NCI-H1048 (cell line): ENCODE data around the gene AQP6.

Source experiments
- DNase-seq: peaks from one replicate; lab custom pipeline; 2025; lab: John Stamatoyannopoulos, UW

The AQP6 gene

DNA sequence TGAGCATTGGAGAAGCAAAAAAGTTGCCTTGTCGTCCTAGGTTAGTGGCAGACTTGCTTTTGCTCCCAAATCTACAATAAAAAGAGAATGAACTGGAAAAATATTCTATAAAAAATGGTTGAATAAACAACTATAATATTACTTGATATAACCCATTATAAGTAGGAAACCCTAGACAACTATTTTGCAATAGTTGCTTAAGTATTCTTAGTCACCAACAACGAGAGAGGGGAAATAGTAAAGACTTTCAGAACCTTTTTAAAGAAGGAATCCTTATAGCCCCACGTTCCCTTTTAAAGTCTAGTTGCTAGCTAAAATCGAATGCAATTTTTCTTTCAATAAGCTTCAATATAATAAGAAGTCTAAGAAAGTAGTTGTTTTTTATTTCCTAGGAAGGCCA is 17.5 kb downstream of the AQP6 start:
- no peak for DNase-seq

DNA sequence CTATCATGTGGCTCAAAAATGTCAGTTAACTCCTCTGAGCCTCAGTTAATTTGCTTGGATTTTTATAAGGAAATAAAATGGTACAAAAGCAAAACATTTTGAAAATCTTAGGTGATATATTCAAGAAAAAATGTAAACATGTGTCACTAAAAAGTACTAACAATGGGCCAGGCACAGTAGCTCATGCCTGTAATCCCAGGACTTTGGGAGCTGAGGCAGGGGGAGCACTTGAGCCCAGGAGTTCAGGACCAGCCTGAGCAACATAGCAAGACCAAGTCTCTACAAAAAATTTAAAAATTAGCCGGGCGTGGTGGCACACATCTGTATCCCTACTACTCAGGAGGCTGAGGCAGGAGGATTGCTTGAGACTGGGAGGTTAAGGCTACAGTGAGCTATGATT is 25.7 kb downstream of the AQP6 start:
- no peak for DNase-seq

DNA sequence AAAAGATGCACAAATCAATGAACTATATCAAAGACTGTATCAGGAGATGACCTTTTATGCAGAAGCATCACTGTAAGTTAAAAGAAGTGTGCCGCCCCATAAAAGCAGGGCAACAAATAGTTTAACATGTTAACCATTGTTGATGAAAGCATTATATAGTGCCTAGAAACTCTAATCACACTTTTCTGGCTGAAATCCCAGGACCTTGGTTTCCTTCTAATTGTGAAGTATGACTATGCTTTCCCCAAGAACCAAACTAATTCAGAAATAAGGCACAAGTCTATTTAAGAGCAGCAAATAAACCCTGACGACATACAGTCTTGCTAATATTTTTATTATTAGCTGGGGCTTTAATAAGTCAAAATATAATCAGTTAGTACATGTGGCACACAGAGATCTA is 30.8 kb downstream of the AQP6 start:
- DNase-seq = no peak

- no peak for DNase-seq
Observed at GRCh38 chr12:50004696-50005095, 31.9 kb downstream of the AQP6 start.

DNA sequence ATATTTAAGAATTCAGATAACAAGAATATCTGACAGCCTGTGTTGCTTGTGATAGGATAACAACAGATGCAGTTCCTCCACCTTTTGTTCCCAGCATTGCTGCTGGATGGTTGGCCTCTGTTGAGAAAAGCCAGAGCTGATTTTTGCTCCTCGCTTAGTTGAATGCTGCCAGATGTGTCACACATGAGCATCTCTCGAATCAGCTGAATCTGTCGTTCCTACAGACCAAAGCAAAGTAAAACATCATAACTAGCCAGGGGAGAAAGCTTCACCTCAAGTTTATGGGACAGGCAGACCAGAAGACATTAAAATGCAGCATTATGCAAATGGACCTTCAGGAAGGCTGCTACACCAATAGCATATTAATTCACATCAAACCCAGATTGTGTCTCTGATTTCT is 32.4 kb downstream of the AQP6 start:
- no peak for DNase-seq

DNA sequence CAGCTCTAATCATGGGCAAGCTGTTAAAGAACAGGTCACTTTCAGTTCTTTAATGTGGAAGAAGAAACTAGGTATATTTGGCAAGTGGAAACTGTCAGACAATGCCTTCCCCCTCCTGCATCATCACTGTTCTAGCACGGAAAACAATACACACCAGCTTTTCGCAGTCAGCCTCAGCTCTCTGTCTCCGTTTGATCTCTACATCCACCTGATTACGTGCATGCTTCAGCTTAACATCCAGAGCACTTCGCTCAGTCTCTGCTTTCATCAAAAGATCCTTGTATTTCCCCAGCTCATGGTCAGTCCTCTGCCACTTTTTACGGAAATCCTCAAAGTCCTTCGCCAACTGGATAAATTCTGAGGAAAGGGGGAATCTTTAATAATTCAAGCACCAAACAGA is 33.5 kb downstream of the AQP6 start:
- DNase-seq = no peak

- DNase-seq = no peak
Observed at GRCh38 chr12:50006754-50007442, 34.2 kb downstream of the AQP6 start.

DNA sequence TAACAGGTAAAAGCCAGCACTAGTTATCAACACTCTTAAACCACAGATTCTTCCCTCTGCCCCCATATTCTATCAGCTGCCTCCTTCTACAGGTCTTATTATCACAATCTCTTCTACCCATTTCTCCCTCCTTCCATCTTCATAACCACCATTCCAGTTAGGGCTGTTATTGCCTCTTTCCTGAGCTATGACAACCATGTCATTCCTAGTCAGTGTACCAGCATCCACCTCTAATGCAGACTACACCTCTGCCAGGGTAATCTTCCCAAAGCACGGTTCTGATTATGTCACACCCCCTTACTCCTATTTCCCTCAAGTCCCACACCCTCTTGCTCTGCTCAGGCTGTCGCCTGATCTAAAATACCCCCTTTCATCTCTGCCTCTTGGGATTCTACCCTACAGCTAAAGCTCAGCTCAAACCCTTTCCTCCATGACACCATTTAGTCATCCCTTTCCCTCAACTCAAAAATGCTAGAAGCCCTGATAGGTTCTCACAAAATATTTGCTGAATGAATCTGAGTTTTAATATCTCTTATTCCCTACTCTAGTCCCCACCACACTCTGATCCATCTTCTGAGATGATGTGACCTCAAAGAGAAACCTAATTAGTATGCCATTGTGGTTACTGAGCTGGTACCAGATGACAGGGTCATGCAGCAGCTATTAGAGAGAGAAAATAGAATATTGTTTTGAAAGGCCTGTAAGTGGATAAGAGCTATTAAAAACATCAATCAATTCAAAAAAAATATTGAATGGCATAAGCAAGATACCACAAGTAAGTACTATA is 40.8 kb downstream of the AQP6 start:
- no peak for DNase-seq

- no peak for DNase-seq
Observed at GRCh38 chr12:50014342-50014741, 41.6 kb downstream of the AQP6 start.

DNA sequence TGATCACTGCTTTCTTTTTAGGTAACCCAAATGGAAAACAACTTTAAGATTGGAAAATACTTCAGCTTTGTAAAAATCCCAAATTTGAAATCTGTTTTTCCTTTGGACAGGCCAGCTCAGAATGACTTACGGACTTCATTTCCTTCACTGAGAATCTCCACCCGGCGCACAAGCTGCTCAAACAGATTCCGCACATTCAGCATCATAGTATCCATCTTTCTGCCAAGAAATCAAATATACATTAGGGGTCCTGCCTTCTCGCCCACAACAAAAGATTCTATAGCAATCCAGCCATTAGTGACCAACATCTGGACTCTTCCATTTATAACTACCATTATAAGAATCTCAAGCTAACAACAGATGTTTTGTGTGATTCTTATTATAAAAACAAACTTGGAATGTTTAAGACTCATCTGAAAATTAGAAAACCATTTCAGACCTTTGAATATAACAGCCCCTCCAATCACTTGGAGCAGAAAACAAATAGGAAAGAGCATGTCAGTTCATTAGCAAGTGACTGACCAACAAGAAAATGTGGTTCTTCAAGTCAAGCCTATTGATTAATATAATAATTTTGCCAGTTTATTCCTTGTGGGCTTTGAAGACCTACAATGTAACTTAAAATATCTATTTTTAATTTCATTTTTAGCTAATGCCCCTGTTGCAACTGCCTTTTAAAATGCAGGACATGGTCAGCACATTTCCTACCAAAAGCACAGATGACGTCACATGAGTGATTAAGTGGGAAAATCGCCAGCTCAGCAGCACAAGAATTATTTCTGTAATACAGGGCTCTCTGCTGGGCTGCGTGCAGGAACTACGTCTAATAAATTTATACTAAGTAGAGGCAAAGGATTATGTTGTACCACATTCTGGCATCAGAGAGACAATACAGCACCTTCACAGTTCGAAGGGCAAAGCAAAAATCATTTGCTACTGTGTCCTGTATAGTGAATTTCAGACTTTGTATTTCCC is 44.0 kb downstream of the AQP6 start:
- DNase-seq = no peak

DNA sequence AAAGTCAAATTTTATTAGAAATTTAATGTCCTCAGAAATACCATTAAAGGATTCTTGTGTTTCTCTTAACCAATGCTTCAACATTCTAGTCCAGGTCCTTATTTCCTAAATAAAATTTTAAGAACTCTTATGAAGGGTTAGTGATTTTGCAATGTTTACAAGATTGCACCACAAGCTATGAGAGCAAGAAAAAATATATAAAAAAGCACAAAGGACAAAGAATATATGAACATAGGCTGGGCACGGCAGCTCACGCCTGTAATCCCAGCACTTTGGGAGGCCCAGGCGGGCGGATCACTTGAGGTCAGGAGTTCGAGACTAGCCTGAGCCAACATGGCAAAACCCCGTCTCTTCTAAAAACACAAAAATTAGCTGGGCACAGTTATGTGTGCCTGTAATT is 44.9 kb downstream of the AQP6 start:
- DNase-seq = no peak

- no peak for DNase-seq
Observed at GRCh38 chr12:50018154-50018553, 45.4 kb downstream of the AQP6 start.

GRCh38 chr12:50018968-50019367 is 46.2 kb downstream of the AQP6 start:
- DNase-seq = no peak

DNA sequence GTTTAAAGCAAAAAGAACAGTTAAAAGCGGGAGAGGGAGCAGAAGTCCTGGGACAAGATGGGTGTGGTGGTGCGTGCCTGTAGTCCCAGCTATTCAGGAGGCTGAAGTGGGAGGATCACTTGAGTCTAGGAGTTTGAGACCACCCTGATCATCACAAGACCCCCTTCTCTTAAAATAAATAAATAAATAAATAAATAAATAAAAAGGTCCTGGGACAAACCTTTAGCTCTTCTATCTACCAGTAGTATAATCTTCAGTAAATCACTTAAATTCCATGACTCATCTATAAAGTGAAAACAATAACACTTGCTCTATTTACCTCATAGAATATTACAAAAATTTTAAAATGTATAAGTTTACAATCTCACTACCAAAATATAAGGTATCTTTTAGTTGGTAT is 46.8 kb downstream of the AQP6 start:
- DNase-seq = no peak

GRCh38 chr12:50021031-50021430 is 48.3 kb downstream of the AQP6 start:
- no peak for DNase-seq

- DNase-seq = no peak
Observed at GRCh38 chr12:50022903-50023302, 50.2 kb downstream of the AQP6 start.

DNA sequence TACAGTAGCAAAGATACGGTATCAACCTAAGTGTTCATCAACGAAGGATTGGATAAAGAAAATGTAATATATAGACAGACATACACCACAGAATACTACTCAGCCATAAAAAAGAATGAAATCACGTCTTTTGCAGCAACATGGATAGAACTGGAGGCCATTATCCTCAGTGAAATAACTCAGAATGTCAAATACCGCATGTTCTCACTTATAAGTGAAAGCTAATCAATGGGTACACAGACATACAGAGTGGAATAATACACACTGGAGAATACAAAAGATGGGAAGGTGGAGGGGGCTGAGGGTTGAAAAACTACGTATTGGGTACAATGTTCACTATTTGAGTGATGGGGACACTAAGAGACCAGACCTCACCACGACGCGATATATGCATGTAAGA is 51.5 kb downstream of the AQP6 start:
- no peak for DNase-seq

GRCh38 chr12:50024805-50025186 is 52.0 kb downstream of the AQP6 start:
- no peak for DNase-seq

DNA sequence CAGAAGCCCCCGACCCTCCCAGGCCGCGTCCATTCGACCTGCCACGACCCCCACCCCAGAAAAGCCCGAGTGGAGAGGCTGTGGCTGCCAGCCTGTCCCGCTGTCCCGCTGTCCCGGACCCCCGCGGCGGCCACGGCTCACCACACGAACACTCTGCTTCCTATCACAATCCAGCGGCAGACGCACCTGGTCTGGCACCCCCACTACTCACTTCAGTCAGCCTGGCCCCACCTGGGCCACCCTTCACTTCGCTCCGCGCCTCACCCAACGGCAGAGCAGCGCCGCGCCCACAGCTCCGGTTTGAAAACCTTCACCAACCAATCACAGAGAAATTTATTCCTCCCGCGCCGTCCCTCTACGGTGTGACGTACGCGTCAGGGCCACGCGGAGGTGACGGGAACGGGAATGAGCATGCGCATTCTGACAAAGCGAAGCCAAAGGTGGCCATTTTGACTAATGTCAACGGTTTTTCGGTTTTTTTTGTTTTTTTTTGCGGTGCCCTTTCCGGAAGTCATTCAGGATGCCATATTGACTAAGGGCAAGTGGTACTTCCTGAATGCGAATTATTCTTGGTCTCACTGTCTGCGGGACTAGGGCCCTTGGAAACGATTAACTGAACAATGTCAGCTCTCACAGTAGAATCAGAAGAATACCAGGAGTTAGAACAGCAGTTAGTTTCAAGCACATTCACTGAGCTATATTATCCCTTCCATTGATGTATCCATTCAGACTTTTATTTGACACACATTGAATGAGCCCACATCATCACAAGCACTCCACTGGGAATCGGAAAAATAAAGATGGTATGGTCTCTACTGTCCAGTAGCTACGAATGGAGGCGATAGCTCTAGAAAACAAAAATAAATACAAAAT is 52.7 kb downstream of the AQP6 start, which contains the start of gene RACGAP1:
Gene RACGAP1, minus strand, starts transcription at position 308 of the 873 bp plus-strand sequence. CDS start 8,779 bp downstream, outside the sequence.
- peak; percentile 92 for DNase-seq

DNA sequence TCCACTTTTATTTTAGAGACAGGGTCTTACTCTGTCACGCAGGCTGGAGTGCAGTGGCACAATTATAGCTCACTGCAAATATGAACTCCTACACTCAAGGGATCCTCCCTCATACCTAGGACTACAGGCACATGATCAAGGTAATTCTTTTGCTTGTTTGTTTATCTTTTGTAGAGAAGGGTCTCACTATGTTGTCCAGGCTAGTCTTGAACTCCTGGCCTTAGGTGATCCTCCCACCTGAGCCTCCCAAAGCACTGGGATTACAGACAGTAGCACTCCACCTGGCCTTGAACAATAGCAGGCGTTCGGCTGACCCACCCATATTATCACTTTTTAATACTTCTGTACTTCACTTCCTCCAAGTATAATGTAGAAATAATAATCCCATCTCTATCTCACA is 53.9 kb downstream of the AQP6 start:
- no peak for DNase-seq
